Prostate gland (tissue), 2 donors: ENCODE data around the gene HECW1. TPM values are rescaled to one million over a fixed set of nuclear protein-coding genes. Genes with fewer than 3 reads are reported as not detected.

ENCODE experiments used
- DNase-seq: peaks from one replicate; pipeline ENCODE4 v3.0.0-alpha.2; 2019; ENCODE audit warnings: low spot score
- H3K27ac ChIP-seq, 2 donors: fragments of 200-600 bp; sonication (generic); 2 replicates each; pipeline ENCODE4 v1.5.1; 2017 to 2019
- H3K27me3 ChIP-seq: fragments of 200-600 bp; sonication (generic); replicated peaks from 2 replicates; pipeline ENCODE4 v1.5.1; 2019; ENCODE audit not compliant: insufficient read depth
- H3K36me3 ChIP-seq, 2 donors: fragments of 200-600 bp; sonication (generic); 1 replicate in 1 of 2; 2 replicates in 1 of 2; pipeline versions ENCODE4 v1.5.1 to v1.8.1; 2017 to 2019
- H3K4me1 ChIP-seq: fragments of 200-600 bp; sonication (generic); replicated peaks from 2 replicates; pipeline ENCODE4 v1.5.1; 2019
- H3K4me3 ChIP-seq, 2 donors: fragments of 200-600 bp; sonication (generic); 2 replicates each; pipeline ENCODE4 v1.5.1; 2017 to 2019
- H3K9me3 ChIP-seq: fragments of 200-600 bp; sonication (generic); 2 replicates; pipeline ENCODE4 v1.5.1; 2017
- CTCF ChIP-seq, 4 experiments: fragments of 200-600 bp in 2 of 4; fragments of 450-650 bp in 2 of 4; sonication (generic) in 2 of 4; IDR thresholded peaks; 1 replicate in 3 of 4; 2 replicates in 1 of 4; pipeline ENCODE4 v1.5.1; 2016 to 2019; ENCODE audit warnings: antibody characterized with exemption in 4 of 4, mild to moderate bottlenecking in 2 of 4, moderate library complexity in 2 of 4
- POLR2A ChIP-seq: fragments of 450-650 bp; IDR thresholded peaks from one replicate; pipeline ENCODE4 v1.6.1; 2016; ENCODE audit warnings: antibody characterized with exemption, mild to moderate bottlenecking
- POLR2AphosphoS5 ChIP-seq: sonication (generic); formaldehyde crosslinking; IDR thresholded peaks from one replicate; pipeline ENCODE4 v1.6.1; 2017; ENCODE audit warnings: antibody characterized with exemption
- WGBS: methylation state at CpG from one replicate; pipeline ENCODE4 v1.1.5; 2018; 5-methylcytosine and 5-hydroxymethylcytosine counted together
- intact Hi-C: fragments of 100-400 bp; cut with DNase I; formaldehyde crosslinking; loops from one replicate; pipeline ENCODE4 v1.14.2; 2022
- total RNA-seq, 2 donors: library from RNA; depleted of rRNA; stranded (reverse); fragments of >200 nt; gene quantifications; one replicate each; pipeline ENCODE4 v1.1.0, GENCODE V29; 2016

Gene HECW1
- total RNA-seq, 2 donors from 2014 or later = 1.4 to 10.3 TPM

- H3K9me3 ChIP-seq = no peaks in the 10 kb centered on the region
- no peaks in the 10 kb centered on the region for H3K27me3 ChIP-seq
- 64% methylated on average over 12 of the region's 12 CpGs for WGBS
- H3K4me3 ChIP-seq = no peak overlapping the region
- H3K36me3 ChIP-seq = no peaks in the 10 kb centered on the region
- H3K27ac ChIP-seq = no peak overlapping the region
- intact Hi-C loops = no loop called here
- no peak for DNase-seq
- no peaks in the 10 kb centered on the region for H3K4me1 ChIP-seq
- TF ChIP-seq POLR2A (no peak), POLR2AphosphoS5 (no peak), CTCF (IDR thresholded peaks at IDR 0.05) (no peak)
Observed at GRCh38 chr7:43119371-43120075, 7.1 kb downstream of the HECW1 start.

- Histone ChIP-seq H3K4me1 (no peaks in the 10 kb centered on the region), H3K36me3 (no peaks in the 10 kb centered on the region), H3K27me3 (no peaks in the 10 kb centered on the region), H3K9me3 (no peaks in the 10 kb centered on the region), H3K27ac (no peak overlapping the region), H3K4me3 (no peak overlapping the region)
- no peak for TF ChIP-seq POLR2A
- TF ChIP-seq POLR2AphosphoS5 = no peak
- TF ChIP-seq CTCF (IDR thresholded peaks at IDR 0.05) = no peak
- intact Hi-C loops = no loop called here
- WGBS = 83% methylated on average over 6 of the region's 6 CpGs
- DNase-seq = no peak
Observed at GRCh38 chr7:43121973-43122372, 9.5 kb downstream of the HECW1 start.

GRCh38 chr7:43123457-43123856 lies 11.0 kb downstream of the HECW1 start:
- no peaks in the 10 kb centered on the region for H3K9me3 ChIP-seq
- no peaks in the 10 kb centered on the region for H3K36me3 ChIP-seq
- H3K4me1 ChIP-seq = no peaks in the 10 kb centered on the region
- no peaks in the 10 kb centered on the region for H3K27me3 ChIP-seq
- intact Hi-C loops = no loop called here
- H3K27ac ChIP-seq = no peak overlapping the region
- no peak for TF ChIP-seq POLR2A
- no peak for TF ChIP-seq POLR2AphosphoS5
- TF ChIP-seq CTCF (IDR thresholded peaks at IDR 0.05) = no peak
- no peak overlapping the region for H3K4me3 ChIP-seq
- no peak for DNase-seq
- WGBS = 77% methylated on average over 1 of the region's 1 CpG

- intact Hi-C loops = no loop called here
- H3K4me1 ChIP-seq = no peaks in the 10 kb centered on the region
- H3K9me3 ChIP-seq = no peaks in the 10 kb centered on the region
- H3K27ac ChIP-seq = no peak overlapping the region
- no peak overlapping the region for H3K4me3 ChIP-seq
- H3K27me3 ChIP-seq = no peaks in the 10 kb centered on the region
- DNase-seq = no peak
- no peaks in the 10 kb centered on the region for H3K36me3 ChIP-seq
- TF ChIP-seq POLR2AphosphoS5 (no peak), CTCF (IDR thresholded peaks at IDR 0.05) (no peak), POLR2A (no peak)
- WGBS = 76% methylated on average over 3 of the region's 3 CpGs
Observed at GRCh38 chr7:43124388-43124787, 11.9 kb downstream of the HECW1 start.

- intact Hi-C loops = no loop called here
- Histone ChIP-seq H3K27ac (no peak overlapping the region), H3K4me3 (no peak overlapping the region), H3K9me3 (no peaks in the 10 kb centered on the region), H3K36me3 (no peaks in the 10 kb centered on the region), H3K4me1 (no peaks in the 10 kb centered on the region), H3K27me3 (no peaks in the 10 kb centered on the region)
- WGBS = 92% methylated on average over 3 of the region's 3 CpGs
- no peak for DNase-seq
- no peak for TF ChIP-seq POLR2A
- TF ChIP-seq POLR2AphosphoS5 = no peak
- TF ChIP-seq CTCF (IDR thresholded peaks at IDR 0.05) = no peak
Observed at GRCh38 chr7:43130347-43130746, 17.9 kb downstream of the HECW1 start.
